ENCODE results near the gene EPHB2. TPM values are rescaled to one million over a fixed set of nuclear protein-coding genes. Genes with fewer than 3 reads are reported as not detected.

The EPHB2 gene
- total RNA-seq, 2 experiments from 2014 or later, result not detected

GRCh38 chr1:22731924-22732720 is 21.5 kb downstream of the EPHB2 start:
- no peaks in the 10 kb centered on the region for H3K27me3 Mint-ChIP-seq (ENCODE audit: low read depth)
- ATAC-seq (no peak), DNase-seq (no peak)
- H3K27ac Mint-ChIP-seq, result no peak overlapping the region
- ChIA-PET POLR2A (no interaction called here), CTCF (interaction anchor here (1.1 kb wide), 1 partner anchor 28 kb away, joined by 3 read pairs; no protein-coding TSS in a partner anchor)
- H3K36me3 Mint-ChIP-seq (ENCODE audit: low read depth), result no peaks in the 10 kb centered on the region
- no peaks in the 10 kb centered on the region for H3K4me1 Mint-ChIP-seq (ENCODE audit: low read depth)
- H3K9me3 Mint-ChIP-seq (ENCODE audit: insufficient read depth), result no peaks in the 10 kb centered on the region
- no peak overlapping the region for H3K4me3 Mint-ChIP-seq

- no peaks in the 10 kb centered on the region for H3K9me3 Mint-ChIP-seq (ENCODE audit: insufficient read depth)
- no peaks in the 10 kb centered on the region for H3K4me1 Mint-ChIP-seq (ENCODE audit: low read depth)
- no peak overlapping the region for H3K27ac Mint-ChIP-seq
- no peaks in the 10 kb centered on the region for H3K36me3 Mint-ChIP-seq (ENCODE audit: low read depth)
- DNase-seq (no peak), ATAC-seq (no peak)
- ChIA-PET CTCF (interaction anchor here (1.0 kb wide), 1 partner anchor 29 kb away, joined by 3 read pairs; no protein-coding TSS in a partner anchor), POLR2A (interaction anchor here (0.6 to 0.7 kb wide), 2 partner anchors 24 to 27 kb away, joined by 3 read pairs; no protein-coding TSS in a partner anchor)
- no peak overlapping the region for H3K4me3 Mint-ChIP-seq
- no peaks in the 10 kb centered on the region for H3K27me3 Mint-ChIP-seq (ENCODE audit: low read depth)
Measured at GRCh38 chr1:22733643-22734042, 23.0 kb downstream of the EPHB2 start.

- CTCF ChIA-PET, result no interaction called here
- no peak overlapping the region for H3K27ac Mint-ChIP-seq
- H3K27me3 Mint-ChIP-seq (ENCODE audit: low read depth), result peaks cover 4% of the 10 kb centered on the region
- H3K4me3 Mint-ChIP-seq, result no peak overlapping the region
- no peaks in the 10 kb centered on the region for H3K9me3 Mint-ChIP-seq (ENCODE audit: insufficient read depth)
- DNase-seq (no peak), ATAC-seq (no peak)
- H3K36me3 Mint-ChIP-seq (ENCODE audit: low read depth), result no peaks in the 10 kb centered on the region
- POLR2A ChIA-PET, result interaction anchor here (0.6 kb wide), 1 partner anchor 15 kb away, joined by 3 read pairs; no protein-coding TSS in a partner anchor
- no peaks in the 10 kb centered on the region for H3K4me1 Mint-ChIP-seq (ENCODE audit: low read depth)
Measured at GRCh38 chr1:22736501-22737080, 26.0 kb downstream of the EPHB2 start.

- CTCF ChIA-PET, result no interaction called here
- Mint-ChIP-seq H3K4me3 (no peak overlapping the region), H3K27ac (no peak overlapping the region), H3K4me1 (ENCODE audit: low read depth) (no peaks in the 10 kb centered on the region), H3K27me3 (ENCODE audit: low read depth) (peaks cover 4% of the 10 kb centered on the region), H3K36me3 (ENCODE audit: low read depth) (no peaks in the 10 kb centered on the region), H3K9me3 (ENCODE audit: insufficient read depth) (no peaks in the 10 kb centered on the region)
- DNase-seq, result no peak
- POLR2A ChIA-PET, result no interaction called here
- ATAC-seq, result no peak
Measured at GRCh38 chr1:22737374-22738068, 26.9 kb downstream of the EPHB2 start.

GRCh38 chr1:22738069-22738435 is 27.4 kb downstream of the EPHB2 start:
- no peaks in the 10 kb centered on the region for H3K36me3 Mint-ChIP-seq (ENCODE audit: low read depth)
- H3K27ac Mint-ChIP-seq, result no peak overlapping the region
- ATAC-seq (no peak), DNase-seq (no peak)
- H3K9me3 Mint-ChIP-seq (ENCODE audit: insufficient read depth), result no peaks in the 10 kb centered on the region
- H3K4me3 Mint-ChIP-seq, result no peak overlapping the region
- no peaks in the 10 kb centered on the region for H3K4me1 Mint-ChIP-seq (ENCODE audit: low read depth)
- ChIA-PET CTCF (no interaction called here), POLR2A (no interaction called here)
- H3K27me3 Mint-ChIP-seq (ENCODE audit: low read depth), result peaks cover 4% of the 10 kb centered on the region

GRCh38 chr1:22738522-22738921 is 27.9 kb downstream of the EPHB2 start:
- no peaks in the 10 kb centered on the region for H3K4me1 Mint-ChIP-seq (ENCODE audit: low read depth)
- POLR2A ChIA-PET, result no interaction called here
- H3K27me3 Mint-ChIP-seq (ENCODE audit: low read depth), result peaks cover 4% of the 10 kb centered on the region
- no peak overlapping the region for H3K4me3 Mint-ChIP-seq
- H3K27ac Mint-ChIP-seq, result no peak overlapping the region
- H3K9me3 Mint-ChIP-seq (ENCODE audit: insufficient read depth), result no peaks in the 10 kb centered on the region
- H3K36me3 Mint-ChIP-seq (ENCODE audit: low read depth), result no peaks in the 10 kb centered on the region
- no peak for DNase-seq
- CTCF ChIA-PET, result no interaction called here
- no peak for ATAC-seq

GRCh38 chr1:22739648-22740385 is 29.2 kb downstream of the EPHB2 start:
- POLR2A ChIA-PET, result no interaction called here
- no peaks in the 10 kb centered on the region for H3K36me3 Mint-ChIP-seq (ENCODE audit: low read depth)
- no peak overlapping the region for H3K4me3 Mint-ChIP-seq
- CTCF ChIA-PET, result no interaction called here
- no peaks in the 10 kb centered on the region for H3K9me3 Mint-ChIP-seq (ENCODE audit: insufficient read depth)
- H3K27me3 Mint-ChIP-seq (ENCODE audit: low read depth), result peaks cover 4% of the 10 kb centered on the region
- ATAC-seq (no peak), DNase-seq (no peak)
- H3K4me1 Mint-ChIP-seq (ENCODE audit: low read depth), result no peaks in the 10 kb centered on the region
- no peak overlapping the region for H3K27ac Mint-ChIP-seq

- ATAC-seq, result no peak
Measured at GRCh38 chr1:22741118-22741517, 30.5 kb downstream of the EPHB2 start.

GRCh38 chr1:22745669-22746585 is 35.3 kb downstream of the EPHB2 start:
- Mint-ChIP-seq H3K36me3 (ENCODE audit: low read depth) (no peaks in the 10 kb centered on the region), H3K4me1 (ENCODE audit: low read depth) (peaks cover 2% of the 10 kb centered on the region), H3K27ac (no peak overlapping the region), H3K9me3 (ENCODE audit: insufficient read depth) (no peaks in the 10 kb centered on the region), H3K27me3 (ENCODE audit: low read depth) (no peaks in the 10 kb centered on the region), H3K4me3 (no peak overlapping the region)
- DNase-seq (no peak), ATAC-seq (no peak)
- POLR2A ChIA-PET, result no interaction called here
- CTCF ChIA-PET, result interaction anchor here (1.3 kb wide), 1 partner anchor 41 kb away, joined by 3 read pairs; no protein-coding TSS in a partner anchor

More at GRCh38 chr1:22741118-22741517, 30.5 kb downstream of the EPHB2 start:
- ChIA-PET CTCF (no interaction called here), POLR2A (no interaction called here)
- Mint-ChIP-seq H3K9me3 (ENCODE audit: insufficient read depth) (no peaks in the 10 kb centered on the region), H3K27me3 (ENCODE audit: low read depth) (peaks cover 4% of the 10 kb centered on the region), H3K4me1 (ENCODE audit: low read depth) (no peaks in the 10 kb centered on the region), H3K4me3 (no peak overlapping the region), H3K27ac (no peak overlapping the region), H3K36me3 (ENCODE audit: low read depth) (no peaks in the 10 kb centered on the region)
- no peak for DNase-seq

- ChIA-PET CTCF (no interaction called here), POLR2A (no interaction called here)
- DNase-seq (no peak), ATAC-seq (no peak)
- Mint-ChIP-seq H3K27ac (no peak overlapping the region), H3K36me3 (ENCODE audit: low read depth) (no peaks in the 10 kb centered on the region), H3K27me3 (ENCODE audit: low read depth) (no peaks in the 10 kb centered on the region), H3K4me1 (ENCODE audit: low read depth) (peaks cover 2% of the 10 kb centered on the region), H3K9me3 (ENCODE audit: insufficient read depth) (no peaks in the 10 kb centered on the region), H3K4me3 (no peak overlapping the region)
Measured at GRCh38 chr1:22747021-22747734, 36.5 kb downstream of the EPHB2 start.

- DNase-seq, result no peak
- H3K27me3 Mint-ChIP-seq (ENCODE audit: low read depth), result no peaks in the 10 kb centered on the region
- no peaks in the 10 kb centered on the region for H3K36me3 Mint-ChIP-seq (ENCODE audit: low read depth)
- CTCF ChIA-PET, result no interaction called here
- H3K9me3 Mint-ChIP-seq (ENCODE audit: insufficient read depth), result no peaks in the 10 kb centered on the region
- H3K4me1 Mint-ChIP-seq (ENCODE audit: low read depth), result peaks cover 2% of the 10 kb centered on the region
- H3K4me3 Mint-ChIP-seq, result no peak overlapping the region
- no peak overlapping the region for H3K27ac Mint-ChIP-seq
- POLR2A ChIA-PET, result interaction anchor here (0.6 kb wide), 1 partner anchor 1205 kb away, joined by 3 read pairs; no protein-coding TSS in a partner anchor
- ATAC-seq, result no peak
Measured at GRCh38 chr1:22747735-22748073, 37.1 kb downstream of the EPHB2 start.

Data from activated CD8-positive, alpha-beta T cell treated with anti-CD3 and anti-CD28 coated beads, Interleukin-2, amount 10 ng/mL, durations not matched to agents 7 days and 5 days (primary cell).